Common myeloid progenitor, CD34-positive (primary cell): Measurements from ENCODE around the gene BTRC.
"Not testable (repeated sequence)": the region's sequence is repeated elsewhere in the genome, so short reads cannot be mapped to it uniquely, and the experiment has no call there.

Experiments
- CTCF ChIA-PET: fragments of 350-600 bp; sonication (Branson Sonifier 250); formaldehyde crosslinking; loops from one replicate; lab custom pipeline; 2021; ENCODE audit warnings: antibody characterized with exemption; lab: Charles Lee
- POLR2A ChIA-PET: fragments of 350-600 bp; sonication (Branson Sonifier 250); formaldehyde crosslinking; loops from one replicate; lab custom pipeline; 2021; ENCODE audit warnings: antibody characterized with exemption; lab: Charles Lee
- DNase-seq, 3 donors: peaks; one replicate each; pipeline versions ENCODE4 v3.0.0 to v3.0.0-alpha.2; 2013
- H3K27ac ChIP-seq, 2 experiments: 1 replicate in 1 of 2; 2 replicates in 1 of 2; pipeline ENCODE4 v1.7.0; 2013; ENCODE audit warnings: inconsistent platforms in 2 of 2, low read length in 2 of 2, mild to moderate bottlenecking in 2 of 2, low read depth in 1 of 2, moderate library complexity in 1 of 2; ENCODE audit not compliant: severe bottlenecking in 2 of 2, insufficient read depth in 1 of 2, poor library complexity in 1 of 2
- H3K27me3 ChIP-seq, 5 experiments: replicated peaks in 2 of 5; 1 replicate in 3 of 5; 2 replicates in 2 of 5; pipeline versions ENCODE4 v1.6.1 to v1.7.0; 2013; ENCODE audit warnings: low read length in 4 of 5, mild to moderate bottlenecking in 2 of 5, moderate library complexity in 2 of 5, inconsistent platforms in 1 of 5; ENCODE audit not compliant: insufficient read depth in 5 of 5, control insufficient read depth in 4 of 5
- H3K36me3 ChIP-seq, 4 experiments: 1 replicate in 2 of 4; 2 replicates in 2 of 4; pipeline versions ENCODE4 v1.6.1 to v1.7.0; 2013; ENCODE audit warnings: low read length in 3 of 4, control low read depth in 1 of 4, mild to moderate bottlenecking in 1 of 4; ENCODE audit not compliant: control insufficient read depth in 4 of 4, insufficient read depth in 4 of 4
- H3K4me1 ChIP-seq, 4 experiments: 1 replicate in 3 of 4; 2 replicates in 1 of 4; pipeline versions ENCODE4 v1.6.1 to v1.7.1; 2013; ENCODE audit warnings: low read length in 3 of 4, mild to moderate bottlenecking in 3 of 4, control low read depth in 1 of 4, inconsistent platforms in 1 of 4, moderate library complexity in 1 of 4; ENCODE audit not compliant: control insufficient read depth in 4 of 4, insufficient read depth in 4 of 4; ENCODE audit errors: control extremely low read depth in 1 of 4
- H3K4me3 ChIP-seq, 7 experiments: 1 replicate in 4 of 7; 2 replicates in 3 of 7; pipeline versions ENCODE4 v1.5.1 to v1.7.0; 2013; ENCODE audit warnings: mild to moderate bottlenecking in 7 of 7, low read length in 6 of 7, moderate library complexity in 6 of 7, inconsistent platforms in 2 of 7, low read depth in 2 of 7, control low read depth in 1 of 7; ENCODE audit not compliant: insufficient read depth in 4 of 7, control insufficient read depth in 1 of 7; ENCODE audit errors: extremely low read depth in 1 of 7
- H3K9me3 ChIP-seq, 5 experiments: 1 replicate in 4 of 5; 2 replicates in 1 of 5; pipeline versions ENCODE4 v1.6.1 to v1.7.1; 2013; ENCODE audit warnings: low read length in 4 of 5, mild to moderate bottlenecking in 2 of 5, inconsistent platforms in 1 of 5, low read depth in 1 of 5, moderate library complexity in 1 of 5; ENCODE audit not compliant: control insufficient read depth in 4 of 5, insufficient read depth in 2 of 5; ENCODE audit errors: control extremely low read depth in 1 of 5
- WGBS: methylation state at CpG from one replicate; pipeline ENCODE4 v1.1.5; 2013; ENCODE audit not compliant: insufficient coverage; 5-methylcytosine and 5-hydroxymethylcytosine counted together

BTRC gene

DNA sequence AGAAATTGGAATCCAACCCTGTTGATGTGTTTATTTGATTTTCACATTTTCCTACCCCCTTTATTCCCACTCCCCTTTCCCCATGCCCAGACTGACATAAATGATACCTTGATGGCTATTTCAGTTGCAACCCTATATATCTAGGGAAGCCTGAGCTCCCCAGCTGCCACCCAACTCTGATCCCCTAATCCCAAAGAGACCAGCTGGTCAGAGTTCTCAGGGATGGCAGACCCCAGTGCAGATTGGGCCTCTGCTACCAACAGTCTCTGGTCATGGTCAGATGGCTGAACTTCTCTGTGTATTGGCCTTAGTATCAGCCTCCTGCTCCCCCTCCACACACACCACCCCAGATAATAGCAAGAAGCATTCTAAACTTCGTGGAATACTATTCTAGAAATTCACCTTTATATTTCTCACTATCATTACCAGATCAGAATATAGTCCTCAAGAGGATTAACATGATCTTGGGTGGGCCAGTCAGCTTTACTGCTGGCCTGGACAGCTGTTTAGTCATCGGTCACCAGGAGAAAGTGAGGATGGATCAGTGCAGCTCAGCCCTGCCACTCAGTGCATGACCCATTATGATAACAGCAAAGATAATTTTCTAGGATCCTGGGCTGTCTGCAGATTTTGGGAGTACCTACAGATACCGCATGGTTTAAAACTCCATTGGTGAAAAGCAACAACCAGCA is 24.5 kb upstream of the BTRC start:
- ChIA-PET CTCF (interaction anchor here (0.9 to 2.1 kb wide), 2 partner anchors 14 to 114 kb away, joined by 3 to 6 read pairs; no protein-coding TSS in a partner anchor), POLR2A (no interaction called here)
- no peak overlapping the region for H3K4me3 ChIP-seq
- no peaks in the 10 kb centered on the region for H3K4me1 ChIP-seq
- H3K9me3 ChIP-seq = peaks cover 0 to 6% (median 0%) of the 10 kb centered on the region in 5 experiments
- no peak for DNase-seq
- WGBS = no CpG with 5 or more reads among the region's 3 CpGs
- H3K27me3 ChIP-seq = peaks cover 0 to 27% (median 2%) of the 10 kb centered on the region in 5 experiments
- H3K27ac ChIP-seq = no peak overlapping the region
- no peaks in the 10 kb centered on the region for H3K36me3 ChIP-seq

GRCh38 chr10:101330231-101330630 is 23.7 kb upstream of the BTRC start:
- ChIA-PET POLR2A (no interaction called here), CTCF (interaction anchor here (0.6 to 2.1 kb wide), 3 partner anchors 15 to 114 kb away, joined by 3 to 6 read pairs (median 3); no protein-coding TSS in a partner anchor)
- peaks cover 0 to 6% (median 0%) of the 10 kb centered on the region in 5 experiments for H3K9me3 ChIP-seq
- H3K36me3 ChIP-seq = no peaks in the 10 kb centered on the region
- no peak for DNase-seq
- no peak overlapping the region for H3K27ac ChIP-seq
- H3K4me3 ChIP-seq = no peak overlapping the region
- no peaks in the 10 kb centered on the region for H3K4me1 ChIP-seq
- WGBS = 100% methylated on average over 2 of the region's 4 CpGs
- H3K27me3 ChIP-seq = peaks cover 0 to 21% (median 2%) of the 10 kb centered on the region in 5 experiments

GRCh38 chr10:101330631-101331225 is 23.2 kb upstream of the BTRC start:
- Histone ChIP-seq H3K4me3 (no peak overlapping the region), H3K27ac (no peak overlapping the region), H3K36me3 (no peaks in the 10 kb centered on the region), H3K27me3 (peaks cover 0 to 18% (median 2%) of the 10 kb centered on the region in 5 experiments), H3K9me3 (peaks cover 0 to 6% (median 0%) of the 10 kb centered on the region in 5 experiments), H3K4me1 (no peaks in the 10 kb centered on the region)
- CTCF ChIA-PET = interaction anchor here (0.6 to 2.1 kb wide), 3 partner anchors 35 to 113 kb away, joined by 3 to 6 read pairs (median 3); no protein-coding TSS in a partner anchor
- WGBS = 91% methylated on average over 11 of the region's 14 CpGs
- no peak for DNase-seq
- POLR2A ChIA-PET = no interaction called here

DNA sequence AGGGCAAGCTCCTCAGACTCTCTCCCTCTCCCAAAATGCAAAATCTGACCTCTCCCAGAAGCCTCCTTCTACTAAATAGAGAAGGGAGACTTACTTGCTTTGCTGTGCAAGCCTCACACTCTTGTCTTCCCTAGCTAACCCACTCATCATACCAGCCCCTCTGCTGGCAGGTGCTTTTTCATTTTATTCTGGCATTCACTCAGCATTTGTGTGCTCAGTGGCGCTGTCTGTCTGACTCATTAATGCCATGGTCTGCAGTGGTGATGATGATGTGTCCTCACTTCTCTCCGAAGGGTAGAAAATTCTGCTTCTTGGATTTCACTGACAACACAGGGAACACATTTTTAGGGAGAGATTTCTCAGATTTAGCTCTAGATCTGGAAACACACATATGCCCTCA is 22.0 kb upstream of the BTRC start:
- peaks cover 0 to 18% (median 2%) of the 10 kb centered on the region in 5 experiments for H3K27me3 ChIP-seq
- no peaks in the 10 kb centered on the region for H3K36me3 ChIP-seq
- H3K4me1 ChIP-seq = no peaks in the 10 kb centered on the region
- WGBS = 100% methylated on average over 2 of the region's 2 CpGs
- ChIA-PET CTCF (no interaction called here), POLR2A (no interaction called here)
- H3K9me3 ChIP-seq = peaks cover 0 to 6% (median 0%) of the 10 kb centered on the region in 5 experiments
- no peak overlapping the region for H3K4me3 ChIP-seq
- no peak overlapping the region for H3K27ac ChIP-seq
- no peak for DNase-seq

DNA sequence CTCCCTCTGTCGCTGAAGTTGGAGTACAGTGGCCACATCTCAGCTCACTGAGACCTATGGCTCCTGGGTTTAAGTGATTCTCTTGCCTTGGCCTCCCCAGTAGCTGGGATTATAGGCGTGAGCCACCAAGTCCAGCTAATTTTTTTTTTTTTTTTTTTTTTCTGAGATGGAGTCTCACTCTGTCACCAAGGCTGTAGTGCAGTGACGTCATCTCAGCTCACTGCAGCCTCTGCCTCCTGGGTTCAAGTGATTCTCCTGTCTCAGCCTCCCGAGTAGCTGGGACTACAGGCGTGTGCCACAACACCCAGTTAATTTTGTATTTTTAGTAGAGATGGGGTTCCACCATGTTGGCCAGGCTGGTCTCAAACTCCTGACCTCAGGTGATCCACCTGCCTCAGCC is 19.7 kb upstream of the BTRC start:
- H3K4me1 ChIP-seq, H3K36me3 ChIP-seq, H3K9me3 ChIP-seq, POLR2A ChIA-PET, H3K27ac ChIP-seq, H3K4me3 ChIP-seq, DNase-seq, CTCF ChIA-PET: not testable (repeated sequence)
- H3K27me3 ChIP-seq = peaks cover 0 to 18% (median 2%) of the 10 kb centered on the region in 5 experiments
- WGBS = 77% methylated on average over 2 of the region's 5 CpGs

- H3K27me3 ChIP-seq = peaks cover 0 to 16% (median under 1%) of the 10 kb centered on the region in 5 experiments
- peaks cover 0 to 1% (median 0%) of the 10 kb centered on the region in 4 experiments for H3K4me1 ChIP-seq
- H3K36me3 ChIP-seq = no peaks in the 10 kb centered on the region
- H3K9me3 ChIP-seq = no peaks in the 10 kb centered on the region
- H3K27ac ChIP-seq = no peak overlapping the region
- ChIA-PET CTCF (no interaction called here), POLR2A (no interaction called here)
- H3K4me3 ChIP-seq = no peak overlapping the region
- DNase-seq = no peak
Measured at GRCh38 chr10:101336382-101336781, 17.6 kb upstream of the BTRC start.

DNA sequence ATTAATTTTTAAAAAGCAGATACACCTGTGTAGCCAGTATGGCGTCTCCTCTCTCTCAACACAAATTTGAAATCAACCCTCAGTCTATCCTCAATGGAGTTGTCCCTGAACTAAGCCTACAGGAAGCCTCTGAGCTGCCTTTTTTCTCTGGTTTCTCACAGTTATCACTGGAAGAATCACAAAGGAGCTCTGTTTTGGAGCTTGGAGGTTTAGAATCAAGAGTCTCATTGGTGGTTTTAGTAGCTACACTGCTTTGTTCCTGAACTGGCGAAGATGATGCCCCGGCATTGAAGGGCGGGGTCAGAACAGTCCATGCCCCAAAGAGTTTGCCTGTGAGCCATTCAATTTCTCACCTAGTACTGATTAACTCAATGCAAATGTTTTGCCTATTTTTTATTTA is 16.1 kb upstream of the BTRC start:
- Histone ChIP-seq H3K27me3 (peaks cover 0 to 6% (median 0%) of the 10 kb centered on the region in 5 experiments), H3K36me3 (no peaks in the 10 kb centered on the region), H3K9me3 (no peaks in the 10 kb centered on the region), H3K4me1 (peaks cover 0 to 3% (median 0%) of the 10 kb centered on the region in 4 experiments), H3K27ac (no peak overlapping the region), H3K4me3 (no peak overlapping the region)
- 100% methylated on average over 2 of the region's 4 CpGs for WGBS
- ChIA-PET POLR2A (no interaction called here), CTCF (interaction anchor here (1.3 kb wide), 1 partner anchor 16 kb away, joined by 5 read pairs; the partner anchor contains the start of gene BTRC)
- DNase-seq = no peak
